ENCODE measurements around the gene PLXNA2. TPM values are rescaled to one million over a fixed set of nuclear protein-coding genes. Genes with fewer than 3 reads are reported as not detected.

PLXNA2 gene
- total RNA-seq, 4 donors from 2014 or later = 26.9 to 54.0 (median 46.1) TPM

DNA sequence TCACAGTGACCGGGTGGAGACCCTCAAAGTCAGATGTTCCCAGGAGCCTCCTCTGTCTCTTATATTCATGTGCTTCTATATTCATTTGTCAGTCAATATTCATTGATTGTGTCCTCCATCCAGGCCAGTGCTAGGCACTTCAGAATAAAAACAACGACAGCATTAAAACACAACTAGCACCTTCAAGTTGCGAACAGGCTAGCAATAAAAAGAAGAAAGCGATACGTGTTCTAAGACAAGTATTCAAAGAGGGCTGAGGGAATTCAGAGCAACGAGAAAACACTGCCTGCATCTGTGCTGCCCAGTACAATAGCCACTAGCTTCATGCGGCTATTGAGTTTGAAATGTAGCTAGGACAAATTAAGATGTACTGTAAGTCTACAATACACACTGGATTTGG is 138.0 kb downstream of the PLXNA2 start:
- no peaks in the 10 kb centered on the region for H3K27me3 ChIP-seq
- DNase-seq = no peak
- H3K27ac ChIP-seq = no peak overlapping the region
- 91 to 96% methylated on average over 7 of the region's 7 CpGs for WGBS, 2 donors
- TF ChIP-seq POLR2A (IDR thresholded peaks at IDR 0.05) (no peak), CTCF (IDR thresholded peaks at IDR 0.05) (no peak)
- H3K4me1 ChIP-seq = peaks cover 0 to 20% (median 0%) of the 10 kb centered on the region in 3 donors
- intact Hi-C loops (cut with DNase I) = no loop called here
- H3K4me3 ChIP-seq = no peak overlapping the region
- no peaks in the 10 kb centered on the region for H3K9me3 ChIP-seq
- peaks cover 2 to 95% (median 5%) of the 10 kb centered on the region in 3 donors for H3K36me3 ChIP-seq

DNA sequence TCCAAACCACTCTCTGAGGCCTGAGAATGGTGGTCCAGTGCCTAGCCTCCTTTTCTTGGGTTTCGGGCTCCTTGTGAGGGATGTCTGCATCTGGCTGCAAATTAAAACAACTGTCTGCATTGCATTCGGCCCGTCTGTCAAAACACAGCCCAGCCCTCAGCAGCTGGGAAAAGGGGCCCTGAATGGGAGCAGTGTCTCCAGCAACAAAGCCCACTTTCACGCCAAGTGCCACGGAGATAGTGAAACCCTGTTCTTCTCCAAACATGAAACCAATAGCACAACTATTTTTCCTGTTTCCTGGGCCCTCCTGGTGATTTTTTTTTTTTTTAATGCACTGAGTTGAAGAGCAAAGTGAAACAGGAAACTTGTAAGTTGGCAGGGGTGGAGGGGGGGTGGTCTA is 138.4 kb downstream of the PLXNA2 start:
- WGBS, 2 donors = 84 to 87% methylated on average over 5 of the region's 5 CpGs
- peaks cover 0 to 20% (median 0%) of the 10 kb centered on the region in 3 donors for H3K4me1 ChIP-seq
- no peaks in the 10 kb centered on the region for H3K27me3 ChIP-seq
- intact Hi-C loops (cut with DNase I) = no loop called here
- H3K36me3 ChIP-seq = peaks cover 2 to 95% (median 5%) of the 10 kb centered on the region in 3 donors
- DNase-seq = no peak
- TF ChIP-seq POLR2A (IDR thresholded peaks at IDR 0.05) (no peak), CTCF (IDR thresholded peaks at IDR 0.05) (no peak)
- H3K27ac ChIP-seq = no peak overlapping the region
- no peak overlapping the region for H3K4me3 ChIP-seq
- H3K9me3 ChIP-seq = no peaks in the 10 kb centered on the region

GRCh38 chr1:208103597-208104513 is 140.3 kb downstream of the PLXNA2 start:
- no peaks in the 10 kb centered on the region for H3K9me3 ChIP-seq
- DNase-seq = no peak
- intact Hi-C loops (cut with DNase I) = no loop called here
- TF ChIP-seq POLR2A (IDR thresholded peaks at IDR 0.05) = no peak
- TF ChIP-seq CTCF (IDR thresholded peaks at IDR 0.05) = no peak
- no peak overlapping the region for H3K4me3 ChIP-seq
- H3K27ac ChIP-seq = no peak overlapping the region
- H3K36me3 ChIP-seq = peaks cover under 1 to 95% (median 2%) of the 10 kb centered on the region in 3 donors
- no peaks in the 10 kb centered on the region for H3K27me3 ChIP-seq
- WGBS, 2 donors = 75 to 87% methylated on average over 7 of the region's 7 CpGs
- H3K4me1 ChIP-seq = peaks cover 0 to 20% (median 0%) of the 10 kb centered on the region in 3 donors

- H3K27ac ChIP-seq = no peak overlapping the region
- no peak overlapping the region for H3K4me3 ChIP-seq
- 48 to 61% methylated on average over 10 to 11 of the region's 11 CpGs for WGBS, 2 donors
- H3K9me3 ChIP-seq = no peaks in the 10 kb centered on the region
- no peak for DNase-seq
- peaks cover 0 to 12% (median 0%) of the 10 kb centered on the region in 3 donors for H3K4me1 ChIP-seq
- no peaks in the 10 kb centered on the region for H3K27me3 ChIP-seq
- intact Hi-C loops (cut with DNase I) = no loop called here
- no peak for TF ChIP-seq POLR2A (IDR thresholded peaks at IDR 0.05)
- TF ChIP-seq CTCF (IDR thresholded peaks at IDR 0.05) = no peak
- peaks cover 0 to 100% (median 2%) of the 10 kb centered on the region in 3 donors for H3K36me3 ChIP-seq
These were observed 142.3 kb downstream of the PLXNA2 start for GRCh38 chr1:208101661-208102431.

DNA sequence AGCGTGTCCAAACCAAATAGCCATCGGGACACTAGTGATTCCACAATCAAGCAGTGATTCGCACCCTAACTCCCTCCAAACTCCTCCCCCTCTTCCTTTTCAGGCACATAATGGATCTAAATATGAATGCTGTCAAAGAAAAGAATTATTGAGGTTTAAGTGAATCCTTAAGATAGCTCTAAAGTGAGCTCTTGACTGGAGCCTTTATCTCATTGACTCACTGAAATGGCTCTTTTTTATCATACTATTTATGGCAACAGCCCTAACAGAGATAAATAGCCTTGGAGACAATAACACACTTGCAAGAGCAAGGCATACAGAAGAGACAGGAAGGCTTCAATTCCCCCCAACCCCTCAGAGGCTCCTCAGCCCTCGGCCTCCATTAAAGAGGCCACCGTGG is 143.3 kb downstream of the PLXNA2 start:
- intact Hi-C loops (cut with DNase I) = no loop called here
- Histone ChIP-seq H3K9me3 (no peaks in the 10 kb centered on the region), H3K27ac (no peak overlapping the region), H3K36me3 (peaks cover 0 to 100% (median 2%) of the 10 kb centered on the region in 3 donors), H3K27me3 (no peaks in the 10 kb centered on the region), H3K4me3 (no peak overlapping the region), H3K4me1 (peaks cover 0 to 12% (median 0%) of the 10 kb centered on the region in 3 donors)
- TF ChIP-seq CTCF (IDR thresholded peaks at IDR 0.05) (no peak), POLR2A (IDR thresholded peaks at IDR 0.05) (no peak)
- 60 to 87% methylated on average over 5 of the region's 5 CpGs for WGBS, 2 donors
- DNase-seq = no peak

All from esophagus squamous epithelium (tissue), 5 donors.